Activated T-cell treated with anti-CD3 and anti-CD28 coated beads, Interleukin-2, amount 50 U/mL, for 72 hours (primary cell): ENCODE data around the gene GTF2H2C. TPM values are rescaled to one million over a fixed set of nuclear protein-coding genes. Genes with fewer than 3 reads are reported as not detected.
"Not testable (repeated sequence)": the region's sequence is repeated elsewhere in the genome, so short reads cannot be mapped to it uniquely, and the experiment has no call there.

Experiments
- ATAC-seq, 2 donors: fragments of 150-1000 bp; cut with Tn5 transposase; replicated peaks in 1 of 2; 2 replicates each; pipeline ENCODE4 v1.10.0; 2021; ENCODE audit warnings: moderate library complexity in 2 of 2, mild to moderate bottlenecking in 1 of 2
- DNase-seq, 2 donors: peaks; one replicate each; pipeline ENCODE4 v3.0.0; 2021 to 2022; ENCODE audit warnings: mixed read lengths in 1 of 2
- H3K27ac Mint-ChIP-seq: one replicate; pipeline ENCODE4 v1.8.0; 2022; ENCODE audit warnings: mild to moderate bottlenecking, moderate library complexity, mixed read lengths
- H3K27me3 Mint-ChIP-seq: one replicate; pipeline ENCODE4 v1.8.0; 2022; ENCODE audit warnings: low read depth, mixed read lengths
- H3K36me3 Mint-ChIP-seq, 2 donors: one replicate each; pipeline ENCODE4 v1.8.0; 2022; ENCODE audit warnings: mixed read lengths in 2 of 2, mild to moderate bottlenecking in 1 of 2; ENCODE audit not compliant: insufficient read depth in 2 of 2
- H3K4me1 Mint-ChIP-seq: one replicate; pipeline ENCODE4 v1.8.0; 2022; ENCODE audit warnings: low read depth, mixed read lengths
- H3K4me3 Mint-ChIP-seq, 2 donors: one replicate each; pipeline ENCODE4 v1.8.0; 2022; ENCODE audit warnings: mild to moderate bottlenecking in 2 of 2, mixed read lengths in 2 of 2, moderate library complexity in 2 of 2
- H3K9me3 Mint-ChIP-seq, 2 donors: one replicate each; pipeline ENCODE4 v1.8.0; 2022; ENCODE audit warnings: mixed read lengths in 2 of 2
- total RNA-seq, 2 donors: library from RNA; stranded (reverse); gene quantifications; one replicate each; pipeline ENCODE4 v1.2.3, GENCODE V29; 2022

Gene GTF2H2C
- total RNA-seq, 2 donors from 2014 or later, result 44.4 to 54.3 TPM

DNA sequence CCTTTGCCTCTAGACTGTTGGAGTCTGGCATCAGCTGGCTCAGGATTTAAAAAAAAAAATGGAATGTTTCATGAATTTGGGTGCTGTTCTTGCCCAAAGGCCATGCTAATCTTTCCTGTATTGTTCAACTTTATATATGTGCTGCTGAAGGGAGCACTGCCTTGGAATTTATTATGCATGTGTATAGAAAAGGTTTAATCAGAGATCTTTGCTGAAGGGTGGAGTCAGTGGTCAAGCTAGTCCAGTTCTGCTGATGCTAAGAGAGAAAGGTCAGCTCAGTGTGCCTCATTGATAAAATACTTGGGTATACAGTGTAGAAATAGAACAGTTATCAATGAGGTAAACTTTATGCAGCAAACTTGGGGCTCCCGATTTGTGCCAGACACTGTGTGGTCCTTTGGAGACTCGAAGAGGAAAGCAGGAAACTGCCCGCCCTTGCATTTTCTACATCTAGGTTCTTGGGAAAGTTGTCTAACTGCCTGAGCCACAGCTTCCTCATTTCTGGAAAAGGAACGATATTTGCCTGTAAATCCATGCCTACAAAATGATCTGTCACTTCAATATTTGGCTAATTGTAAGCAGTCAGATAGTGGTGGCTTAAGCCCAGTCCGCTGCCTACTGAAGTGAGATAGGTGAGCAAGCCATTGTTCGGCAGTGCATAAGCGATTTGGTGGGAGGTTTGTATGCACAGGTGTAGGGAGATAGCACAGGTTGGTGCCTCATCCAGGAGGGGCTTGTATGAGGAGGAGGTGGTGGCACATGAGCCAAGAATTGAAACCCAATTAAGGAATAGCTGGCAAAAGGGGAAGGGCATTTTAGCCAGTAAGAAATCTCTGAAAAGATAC, 29.2 kb upstream of the GTF2H2C start:
- no peaks in the 10 kb centered on the region for H3K36me3 Mint-ChIP-seq
- DNase-seq (no peak), ATAC-seq (no peak)
- no peak overlapping the region for H3K27ac Mint-ChIP-seq
- no peaks in the 10 kb centered on the region for H3K9me3 Mint-ChIP-seq
- peaks cover 22% of the 10 kb centered on the region for H3K27me3 Mint-ChIP-seq
- no peaks in the 10 kb centered on the region for H3K4me1 Mint-ChIP-seq
- H3K4me3 Mint-ChIP-seq, result no peak overlapping the region

DNA sequence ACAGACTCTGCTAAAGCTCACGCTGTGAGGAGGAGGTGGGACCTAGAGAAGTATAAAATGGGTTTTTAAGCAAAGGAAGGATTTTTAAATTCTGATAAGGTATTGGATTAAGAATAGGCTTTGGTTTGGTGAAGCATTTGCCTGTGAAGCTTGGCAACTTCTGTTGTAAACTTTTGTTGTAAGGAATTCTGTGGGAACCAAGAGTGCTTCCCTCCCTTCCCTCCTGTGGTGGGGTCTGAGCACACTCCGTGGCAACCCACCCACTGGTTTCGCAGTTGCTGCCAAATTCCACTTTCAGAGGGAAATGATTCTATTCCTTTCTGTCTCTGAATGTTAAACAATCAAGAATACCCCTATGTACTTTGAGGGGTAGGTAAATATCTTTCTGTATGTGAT, 28.6 kb upstream of the GTF2H2C start:
- no peaks in the 10 kb centered on the region for H3K36me3 Mint-ChIP-seq
- DNase-seq (no peak), ATAC-seq (no peak)
- no peaks in the 10 kb centered on the region for H3K9me3 Mint-ChIP-seq
- H3K27ac Mint-ChIP-seq, result no peak overlapping the region
- no peaks in the 10 kb centered on the region for H3K4me1 Mint-ChIP-seq
- H3K27me3 Mint-ChIP-seq, result peaks cover 22% of the 10 kb centered on the region
- no peak overlapping the region for H3K4me3 Mint-ChIP-seq

DNA sequence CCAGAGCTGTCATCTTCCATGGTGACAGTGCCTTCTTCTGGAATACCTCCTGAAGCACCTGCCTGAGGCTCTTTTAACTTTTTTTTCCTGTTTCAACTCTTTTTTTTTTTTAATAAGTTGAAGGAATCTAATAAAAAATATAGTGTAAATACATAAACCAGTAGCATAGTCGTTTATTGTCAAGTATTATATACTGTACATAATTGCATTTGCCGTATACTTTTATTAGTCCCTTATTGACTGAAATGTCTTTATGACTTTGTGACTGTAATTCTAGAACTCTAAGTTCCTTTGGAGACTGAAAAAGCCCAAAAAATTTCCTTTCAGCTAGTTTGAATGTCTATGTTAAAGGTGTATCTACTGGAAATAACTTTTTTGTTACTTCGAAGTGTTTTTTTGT, 22.1 kb upstream of the GTF2H2C start:
- not testable (repeated sequence) for DNase-seq, H3K36me3 Mint-ChIP-seq, H3K4me1 Mint-ChIP-seq, H3K27me3 Mint-ChIP-seq, ATAC-seq, H3K9me3 Mint-ChIP-seq, H3K27ac Mint-ChIP-seq, H3K4me3 Mint-ChIP-seq

DNA sequence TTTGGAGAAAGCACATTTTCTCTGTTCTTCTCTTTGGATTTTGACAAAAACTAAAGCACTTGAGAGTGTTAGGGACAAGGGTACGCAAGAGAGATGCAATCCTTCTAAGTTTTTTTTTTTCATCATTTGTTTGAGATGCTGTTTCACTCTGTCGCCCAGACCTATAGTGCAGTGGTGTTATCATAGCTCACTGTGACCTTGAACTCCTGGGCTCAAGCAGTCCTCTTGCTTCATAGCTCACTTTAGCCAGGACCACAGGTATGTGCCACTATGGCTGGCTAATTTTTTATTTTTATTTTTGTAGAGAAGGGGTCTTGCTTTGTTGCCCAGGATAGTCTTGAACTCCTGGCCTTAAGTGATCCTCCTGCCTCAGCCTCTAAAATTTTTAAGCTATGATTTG, 21.3 kb upstream of the GTF2H2C start:
- not testable (repeated sequence) for H3K9me3 Mint-ChIP-seq, H3K4me3 Mint-ChIP-seq, H3K4me1 Mint-ChIP-seq, DNase-seq, H3K27ac Mint-ChIP-seq, H3K27me3 Mint-ChIP-seq, H3K36me3 Mint-ChIP-seq, ATAC-seq

DNA sequence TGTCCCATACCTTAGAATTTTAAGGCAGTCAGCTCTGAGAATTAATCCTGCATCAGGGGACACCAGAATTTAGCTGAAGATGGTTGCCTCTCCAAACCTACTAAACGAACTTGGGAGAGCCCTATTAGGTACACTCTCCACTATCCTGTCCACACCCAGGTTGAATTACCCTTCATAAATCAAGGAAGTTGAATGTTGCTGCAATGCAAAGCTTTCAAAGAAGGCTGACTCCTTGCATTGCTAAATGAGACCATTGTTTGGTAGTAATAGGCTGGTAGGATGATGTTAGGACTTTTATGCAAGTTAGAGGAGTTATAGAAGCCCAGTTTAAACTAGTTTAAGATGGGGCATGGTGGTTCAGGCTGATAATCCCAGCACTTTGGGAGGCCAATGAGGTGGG, 18.6 kb upstream of the GTF2H2C start:
- not testable (repeated sequence) for DNase-seq, H3K27ac Mint-ChIP-seq, H3K4me1 Mint-ChIP-seq

DNA sequence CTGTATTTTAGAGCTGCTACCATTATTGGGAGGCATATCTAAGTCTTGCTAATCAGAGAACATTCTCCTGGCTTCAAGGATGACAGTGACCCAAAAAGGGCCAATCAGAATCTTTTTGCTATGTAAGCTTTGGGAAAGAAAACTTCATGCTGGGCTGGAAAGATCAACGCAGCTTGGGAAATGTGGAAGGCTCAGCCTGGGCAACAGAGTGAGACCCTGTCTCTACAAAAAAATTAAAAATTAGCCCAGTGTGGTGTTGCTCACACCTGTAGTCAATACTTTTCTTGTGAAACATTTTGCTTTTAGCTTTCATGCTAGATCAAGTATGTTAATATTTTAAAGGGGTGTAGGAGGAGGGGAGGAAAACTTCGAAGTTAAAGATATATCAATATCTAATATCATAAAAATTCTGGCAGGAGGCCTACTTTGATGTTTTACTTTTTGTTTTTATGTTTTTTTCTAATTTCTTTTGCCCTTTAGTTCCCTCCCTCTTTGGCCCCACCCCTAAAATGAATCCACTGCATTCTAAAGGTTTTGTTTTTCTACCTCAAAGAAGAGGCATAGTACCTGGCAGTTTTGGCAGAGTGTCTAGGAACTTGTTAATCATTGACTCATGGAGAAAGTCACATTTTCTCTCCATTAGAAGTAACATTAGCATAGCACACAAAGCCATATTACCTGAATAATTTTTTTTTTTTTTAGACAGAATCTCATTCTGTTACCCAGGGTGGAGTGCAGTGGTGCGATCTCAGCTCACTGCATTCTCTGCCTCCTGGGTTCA, 17.0 kb upstream of the GTF2H2C start:
- ATAC-seq, H3K27ac Mint-ChIP-seq, H3K36me3 Mint-ChIP-seq, H3K4me3 Mint-ChIP-seq, H3K9me3 Mint-ChIP-seq, H3K4me1 Mint-ChIP-seq, DNase-seq, H3K27me3 Mint-ChIP-seq: not testable (repeated sequence)

More for the DNA sequence above, 18.6 kb upstream of the GTF2H2C start:
- not testable (repeated sequence) for H3K9me3 Mint-ChIP-seq, H3K4me3 Mint-ChIP-seq, ATAC-seq, H3K36me3 Mint-ChIP-seq, H3K27me3 Mint-ChIP-seq

DNA sequence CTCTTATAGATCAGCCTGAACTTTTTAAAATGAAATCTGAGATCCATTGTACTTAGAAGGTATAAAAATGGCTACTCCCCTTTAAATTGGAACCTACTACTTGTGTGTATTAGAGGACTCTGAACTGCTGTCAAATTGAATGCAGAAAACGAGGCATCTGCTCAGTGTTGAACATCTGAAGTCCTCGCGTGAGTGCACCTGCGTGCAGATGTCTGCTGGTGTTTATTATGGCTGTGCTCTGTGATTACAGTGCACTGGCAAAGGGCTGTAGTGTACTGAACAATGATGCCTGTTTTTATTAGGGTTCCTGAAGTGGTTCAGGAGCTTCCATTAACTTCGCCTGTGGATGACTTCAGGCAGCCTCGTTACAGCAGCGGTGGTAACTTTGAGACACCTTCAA, 15.4 kb upstream of the GTF2H2C start:
- H3K4me3 Mint-ChIP-seq, ATAC-seq, H3K27ac Mint-ChIP-seq, H3K4me1 Mint-ChIP-seq, H3K36me3 Mint-ChIP-seq, DNase-seq, H3K27me3 Mint-ChIP-seq, H3K9me3 Mint-ChIP-seq: not testable (repeated sequence)

DNA sequence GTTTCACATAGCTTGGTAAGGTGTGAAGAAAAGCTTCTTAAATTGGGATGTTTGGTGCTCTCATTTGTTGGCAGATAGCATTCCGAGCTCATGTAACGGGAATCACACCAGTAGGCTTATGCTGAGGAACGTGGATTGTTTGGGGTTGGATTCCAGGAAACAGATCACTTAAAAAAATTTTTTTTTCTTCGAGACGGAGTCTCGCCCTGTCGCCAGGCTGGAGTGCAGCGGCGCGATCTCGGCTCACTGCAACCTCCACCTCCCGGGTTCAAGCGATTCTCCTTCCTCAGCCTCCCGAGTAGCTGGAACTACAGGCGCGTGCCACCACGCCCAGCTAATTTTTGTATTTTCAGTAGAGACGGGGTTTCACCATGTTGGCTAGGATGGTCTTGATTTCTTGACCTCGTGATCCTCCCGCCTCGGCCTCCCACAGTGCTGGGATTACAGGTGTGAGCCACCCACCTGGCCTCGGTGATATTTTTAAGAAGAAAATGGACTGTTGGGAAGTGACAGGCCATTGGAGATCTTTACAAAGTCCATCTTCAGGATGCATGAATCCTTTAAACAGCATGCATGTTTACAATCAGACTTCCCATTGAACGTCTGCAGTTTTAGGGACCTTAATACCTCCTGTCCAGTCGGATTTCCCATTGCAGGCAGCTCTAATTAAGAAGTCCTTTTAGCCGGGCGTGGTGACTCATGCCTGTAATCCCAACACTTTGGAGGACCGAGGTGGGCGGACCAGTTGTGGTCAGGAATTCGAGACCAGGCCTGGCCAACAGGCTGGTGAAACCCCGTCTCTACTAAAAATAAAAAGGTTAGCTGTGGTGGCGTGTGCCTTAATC, 818 bp downstream of the GTF2H2C start:
- not testable (repeated sequence) for DNase-seq, H3K4me1 Mint-ChIP-seq, H3K27ac Mint-ChIP-seq, H3K27me3 Mint-ChIP-seq, ATAC-seq, H3K36me3 Mint-ChIP-seq, H3K9me3 Mint-ChIP-seq
- H3K4me3 Mint-ChIP-seq, result peak overlapping the region; percentile 63 to 68

DNA sequence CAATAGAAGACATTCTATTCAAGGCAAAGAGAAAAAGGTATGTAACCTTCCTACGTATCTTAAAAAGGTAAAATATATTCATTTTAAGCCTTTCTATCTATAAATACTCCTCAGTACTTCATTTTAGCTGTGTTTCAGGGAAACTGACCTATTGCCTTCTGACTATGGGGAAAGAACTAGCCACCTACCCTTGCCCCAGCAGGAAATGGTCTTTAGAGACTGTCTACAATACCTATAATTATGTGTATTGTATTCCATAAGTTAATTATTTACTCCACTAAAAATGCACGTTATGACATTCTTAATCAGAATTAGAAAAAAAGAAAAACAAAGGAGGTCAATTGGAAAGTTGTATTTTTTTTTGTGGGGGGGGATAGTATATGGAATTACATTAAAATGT, 6.2 kb downstream of the GTF2H2C start:
- not testable (repeated sequence) for H3K4me3 Mint-ChIP-seq, H3K27me3 Mint-ChIP-seq, H3K36me3 Mint-ChIP-seq, H3K9me3 Mint-ChIP-seq, DNase-seq, ATAC-seq, H3K4me1 Mint-ChIP-seq, H3K27ac Mint-ChIP-seq

DNA sequence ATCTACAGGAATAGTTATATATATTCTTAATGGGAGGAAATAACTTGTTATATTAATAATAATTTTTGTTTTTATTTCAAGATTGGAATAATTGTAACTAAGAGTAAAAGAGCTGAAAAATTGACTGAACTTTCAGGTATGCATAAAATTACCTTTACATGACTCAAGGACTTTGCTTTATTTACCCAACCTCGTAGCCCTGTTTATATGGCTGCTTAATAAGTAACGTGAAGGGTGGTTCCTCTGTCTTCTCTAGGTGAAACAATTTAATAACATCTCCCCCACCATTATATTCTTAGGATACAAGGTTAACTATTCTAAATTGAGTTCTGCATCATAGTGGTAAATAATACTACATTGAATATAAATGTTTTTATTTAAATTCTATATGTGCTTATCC, 8.1 kb downstream of the GTF2H2C start:
- DNase-seq, H3K27me3 Mint-ChIP-seq, H3K4me3 Mint-ChIP-seq, H3K27ac Mint-ChIP-seq, H3K36me3 Mint-ChIP-seq, ATAC-seq, H3K4me1 Mint-ChIP-seq, H3K9me3 Mint-ChIP-seq: not testable (repeated sequence)

DNA sequence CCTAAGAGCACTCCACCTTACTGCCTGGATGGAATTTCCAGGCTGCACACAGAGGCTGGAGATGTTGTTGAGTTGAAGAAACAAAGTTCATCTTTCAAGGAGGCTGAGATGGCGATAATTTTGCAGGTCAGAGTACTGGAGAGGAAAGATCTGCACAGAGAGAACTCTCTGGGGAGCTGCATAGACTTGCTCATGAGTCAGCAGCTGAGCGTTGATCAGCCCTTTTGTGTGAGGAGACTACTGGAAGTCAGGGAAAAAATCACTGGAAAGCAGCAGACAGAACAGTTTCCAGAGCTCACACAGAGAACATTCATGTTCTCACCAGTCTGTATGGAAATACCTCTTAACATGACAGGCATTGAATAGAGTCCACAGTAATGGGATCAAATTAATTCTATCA, 23.4 kb downstream of the GTF2H2C start:
- not testable (repeated sequence) for DNase-seq, H3K4me3 Mint-ChIP-seq, H3K27me3 Mint-ChIP-seq, H3K4me1 Mint-ChIP-seq, H3K9me3 Mint-ChIP-seq, H3K36me3 Mint-ChIP-seq, H3K27ac Mint-ChIP-seq, ATAC-seq

DNA sequence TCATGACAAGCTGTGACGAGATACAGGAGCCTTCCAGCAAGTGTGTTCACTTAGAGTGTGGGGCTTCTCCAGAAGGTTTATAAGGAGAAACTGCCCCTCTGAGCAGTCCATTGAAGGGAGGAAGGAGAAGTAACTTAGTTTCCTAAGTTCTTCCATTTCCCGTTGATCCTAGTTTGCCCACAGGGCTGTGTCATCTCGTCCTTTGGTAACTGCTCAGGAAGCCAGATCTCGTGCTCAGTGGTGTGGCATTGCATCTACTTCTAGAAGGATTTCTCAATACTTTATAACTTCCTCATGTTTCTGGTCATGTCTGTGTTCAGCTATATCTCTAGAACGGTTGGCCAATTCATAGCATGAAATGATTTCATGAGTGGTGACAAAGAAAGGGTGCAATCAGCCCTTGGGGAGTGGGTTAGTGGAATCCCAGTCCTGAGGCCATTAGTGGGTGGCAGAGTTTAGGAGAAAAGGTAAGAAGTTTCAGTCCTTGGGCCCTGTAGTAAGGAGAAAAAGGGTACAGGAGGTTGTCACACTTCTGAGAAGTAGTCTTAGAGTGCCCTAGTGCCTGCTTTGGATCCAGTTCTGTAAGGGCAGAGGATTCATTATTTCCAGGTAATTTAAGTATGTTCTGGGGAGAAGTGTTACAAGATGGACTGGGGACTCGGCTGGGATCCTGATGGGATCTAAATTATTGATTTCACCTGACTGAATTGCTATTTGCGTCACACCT, 36.3 kb downstream of the GTF2H2C start:
- H3K9me3 Mint-ChIP-seq, H3K4me1 Mint-ChIP-seq, H3K36me3 Mint-ChIP-seq, ATAC-seq, DNase-seq, H3K27me3 Mint-ChIP-seq, H3K4me3 Mint-ChIP-seq, H3K27ac Mint-ChIP-seq: not testable (repeated sequence)
